ENCODE measurements around the gene LPIN2. TPM values are rescaled to one million over a fixed set of nuclear protein-coding genes. Genes with fewer than 3 reads are reported as not detected.
A peak's percentile ranks its signal among the peaks of the same experiment; 100 is the strongest.

Gene LPIN2
- total and polyA plus RNA-seq, 12 donors = 1.9 to 15.9 (median 7.6) TPM

DNA sequence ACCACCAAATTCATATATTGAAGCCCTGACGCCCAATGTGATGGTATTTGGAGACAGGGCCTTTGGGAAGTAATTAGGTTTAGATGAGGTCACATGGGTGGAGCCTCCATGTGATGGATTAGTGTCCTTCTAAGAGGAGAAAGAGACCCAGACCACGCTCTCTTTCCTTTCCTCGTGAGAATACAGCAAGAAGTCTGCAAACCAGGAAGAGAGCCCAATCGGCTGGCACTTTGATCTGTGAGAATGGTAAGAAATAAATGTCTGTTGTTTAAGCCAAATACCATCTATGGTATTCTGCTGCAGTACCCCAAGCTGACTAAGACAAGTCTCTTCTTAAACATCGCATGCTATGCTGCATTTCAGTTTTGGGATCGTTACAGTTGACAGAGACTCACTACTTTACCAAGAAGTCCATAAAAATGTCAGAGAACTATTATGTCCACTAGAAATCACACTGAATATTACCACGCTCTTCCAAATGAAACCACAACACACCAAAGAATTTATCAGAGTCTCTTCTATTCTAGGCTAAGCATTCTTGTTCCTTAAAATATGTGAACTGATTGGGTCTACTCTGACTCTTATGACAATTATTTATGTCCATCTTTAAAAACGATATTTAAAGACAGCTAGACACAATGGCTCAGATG, 48.5 kb downstream of the LPIN2 start:
- intact Hi-C loops (cut with DNase I) = loop anchor here in 1 of 10 donors (5.0 kb wide), 1 partner anchor 48 kb away; the partner anchor contains the start of gene LPIN2
- WGBS, 2 donors = 88 to 94% methylated on average over 8 of the region's 8 CpGs
- ATAC-seq (no peak), DNase-seq (no peak)
- Histone ChIP-seq H3K4me1 (peaks cover 3 to 78% (median 47%) of the 10 kb centered on the region in 9 donors), H3K27me3 (no peaks in the 10 kb centered on the region), H3K36me3 (no peaks in the 10 kb centered on the region), H3K4me3 (no peak overlapping the region), H3K27ac (peak overlapping the region in 1 of 10 donors; percentile 48), H3K9me3 (no peaks in the 10 kb centered on the region)
- TF ChIP-seq, protein P1, sequence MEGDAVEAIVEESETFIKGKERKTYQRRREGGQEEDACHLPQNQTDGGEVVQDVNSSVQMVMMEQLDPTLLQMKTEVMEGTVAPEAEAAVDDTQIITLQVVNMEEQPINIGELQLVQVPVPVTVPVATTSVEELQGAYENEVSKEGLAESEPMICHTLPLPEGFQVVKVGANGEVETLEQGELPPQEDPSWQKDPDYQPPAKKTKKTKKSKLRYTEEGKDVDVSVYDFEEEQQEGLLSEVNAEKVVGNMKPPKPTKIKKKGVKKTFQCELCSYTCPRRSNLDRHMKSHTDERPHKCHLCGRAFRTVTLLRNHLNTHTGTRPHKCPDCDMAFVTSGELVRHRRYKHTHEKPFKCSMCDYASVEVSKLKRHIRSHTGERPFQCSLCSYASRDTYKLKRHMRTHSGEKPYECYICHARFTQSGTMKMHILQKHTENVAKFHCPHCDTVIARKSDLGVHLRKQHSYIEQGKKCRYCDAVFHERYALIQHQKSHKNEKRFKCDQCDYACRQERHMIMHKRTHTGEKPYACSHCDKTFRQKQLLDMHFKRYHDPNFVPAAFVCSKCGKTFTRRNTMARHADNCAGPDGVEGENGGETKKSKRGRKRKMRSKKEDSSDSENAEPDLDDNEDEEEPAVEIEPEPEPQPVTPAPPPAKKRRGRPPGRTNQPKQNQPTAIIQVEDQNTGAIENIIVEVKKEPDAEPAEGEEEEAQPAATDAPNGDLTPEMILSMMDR (IDR thresholded peaks at IDR 0.05) = no peak

Other genes with a start within 250 kb of the LPIN2 start
- 10 to 100 TPM in 9 of 10 donors, 1 to 10 TPM in 1; 9.5 to 50.5 (median 19.6) TPM for gene EMILIN2, start 166.1 kb downstream of the LPIN2 start, total RNA-seq
- gene EMILIN2, start 166.1 kb downstream of the LPIN2 start, polyA plus RNA-seq = 10 to 100 TPM; 15.4 to 34.8 TPM
- 1,000 to 10,000 TPM in 4 of 10 donors, 100 to 1,000 TPM in 6; 514 to 1,558 (median 939) TPM for gene MYOM1, start 206.8 kb upstream of the LPIN2 start, total RNA-seq
- 100 to 1,000 TPM in 1 of 2 donors, 10 to 100 TPM in 1; 94.4 to 174 TPM for gene MYOM1, start 206.8 kb upstream of the LPIN2 start, polyA plus RNA-seq
- gene MYL12A, start 234.7 kb upstream of the LPIN2 start, total RNA-seq = 1,000 to 10,000 TPM in 9 of 10 donors, 100 to 1,000 TPM in 1; 952 to 8,349 (median 4,124) TPM
- gene MYL12A, start 234.7 kb upstream of the LPIN2 start, polyA plus RNA-seq = 1,000 to 10,000 TPM in 1 of 2 donors, 100 to 1,000 TPM in 1; 708 to 3,345 TPM
- gene MYL12B, start 249.0 kb upstream of the LPIN2 start, total RNA-seq = 100 to 1,000 TPM; 153 to 241 (median 190) TPM
- gene MYL12B, start 249.0 kb upstream of the LPIN2 start, polyA plus RNA-seq = 100 to 1,000 TPM; 292 to 457 TPM